GM12878 (cell line): ENCODE data around the gene IL18R1. TPM values are rescaled to one million over a fixed set of nuclear protein-coding genes. Genes with fewer than 3 reads are reported as not detected.

Experiments used
- ATAC-seq: fragments of 200-7000 bp; cut with Tn5 transposase; 3 replicates; pipeline ENCODE4 v1.9.1; 2020; ENCODE audit warnings: mild to moderate bottlenecking, moderate library complexity
- BruUV-seq: library from RNA; stranded (reverse); fragments of 400-500 nt; replicated peaks from 2 replicates; lab custom pipeline; 2021; lab: Mats Ljungman, UMichigan
- CTCF ChIA-PET: fragments of 300-600 bp; sonication (Branson Sonifier 250); formaldehyde crosslinking; extraction: SDS; loops from one replicate; lab custom pipeline; 2021; ENCODE audit warnings: inconsistent platforms; lab: Yijun Ruan, JAX
- POLR2A ChIA-PET: fragments of 350-600 bp; formaldehyde crosslinking; extraction: SDS; loops from one replicate; lab custom pipeline; 2021; ENCODE audit warnings: inconsistent platforms; lab: Charles Lee
- RAD21 ChIA-PET: fragments of 300-600 bp; sonication (Branson Sonifier 250); formaldehyde crosslinking; loops from one replicate; lab custom pipeline; 2023; ENCODE audit warnings: antibody characterized with exemption; ENCODE audit not compliant: unreplicated experiment; lab: Charles Lee
- SMC1A ChIA-PET: fragments of 300-600 bp; sonication (Branson Sonifier 250); formaldehyde crosslinking; loops from one replicate; lab custom pipeline; 2023; ENCODE audit not compliant: unreplicated experiment, uncharacterized antibody; lab: Charles Lee
- DNase-seq: peaks from one replicate; pipeline ENCODE4 v3.0.0-alpha.2; 2011; ENCODE audit warnings: low read depth, low spot score
- FAIRE-seq: peaks from 3 replicates; lab custom pipeline; 2011; peaks lifted over from hg19 to GRCh38; lab: Jason Lieb, UNC
- H2AFZ ChIP-seq: 2 replicates; pipeline ENCODE4 v1.6.0; 2011; ENCODE audit warnings: low read depth, low read length, control low read depth; ENCODE audit not compliant: control insufficient read depth
- H3K27ac ChIP-seq: 2 replicates; pipeline ENCODE4 v1.5.1; 2011; ENCODE audit warnings: control low read depth; ENCODE audit not compliant: control insufficient read depth, insufficient read depth
- H3K27me3 ChIP-seq, 2 experiments: replicated peaks in 1 of 2; 2 replicates each; pipeline versions ENCODE4 v1.6.0 to v1.6.1; 2011; ENCODE audit warnings: low read length in 1 of 2; ENCODE audit not compliant: control insufficient read depth in 2 of 2, insufficient read depth in 2 of 2
- H3K36me3 ChIP-seq, 2 experiments: 2 replicates each; pipeline ENCODE4 v1.5.1; 2011; ENCODE audit warnings: low read length in 1 of 2; ENCODE audit not compliant: control insufficient read depth in 2 of 2, insufficient read depth in 2 of 2
- H3K4me1 ChIP-seq: 2 replicates; pipeline ENCODE4 v1.6.1; 2011; ENCODE audit warnings: mild to moderate bottlenecking, low read length, moderate library complexity, mixed read lengths; ENCODE audit not compliant: control insufficient read depth, insufficient read depth
- H3K4me2 ChIP-seq: 2 replicates; pipeline ENCODE4 v1.6.0; 2011; ENCODE audit warnings: control low read depth; ENCODE audit not compliant: control insufficient read depth, insufficient read depth
- H3K4me3 ChIP-seq: fragments of 200-600 bp; sonication (generic); 2 replicates; pipeline ENCODE4 v1.5.1; 2016
- H3K79me2 ChIP-seq: 2 replicates; pipeline ENCODE4 v1.6.0; 2011; ENCODE audit warnings: low read length; ENCODE audit not compliant: control insufficient read depth, insufficient read depth
- H3K9ac ChIP-seq: 2 replicates; pipeline ENCODE4 v1.8.0; 2011; ENCODE audit warnings: low read length, control low read depth, mixed read lengths; ENCODE audit not compliant: control insufficient read depth, insufficient read depth
- H3K9me3 ChIP-seq: replicated peaks from 3 replicates; pipeline ENCODE4 v1.5.1; 2011; ENCODE audit warnings: mild to moderate bottlenecking, low read length; ENCODE audit not compliant: control insufficient read depth, insufficient read depth
- H4K20me1 ChIP-seq: 2 replicates; pipeline ENCODE4 v1.6.0; 2011; ENCODE audit not compliant: control insufficient read depth, insufficient read depth
- GABPA ChIP-seq: IDR thresholded peaks from 2 replicates; pipeline ENCODE4 v1.6.1; 2014; ENCODE audit warnings: antibody characterized with exemption, low read depth, mild to moderate bottlenecking, inconsistent platforms
- ZNF207 ChIP-seq: fragments of 450-650 bp; IDR thresholded peaks from 2 replicates; pipeline ENCODE4 v1.6.1; 2014; ENCODE audit warnings: antibody characterized with exemption, mild to moderate bottlenecking, borderline replicate concordance
- WGBS: methylation state at CpG from one replicate; pipeline ENCODE4 v1.1.6; 2016; ENCODE audit warnings: low lambda C conversion rate; ENCODE audit not compliant: insufficient replicate concordance, insufficient coverage; ENCODE audit errors: missing lambda C conversion rate; 5-methylcytosine and 5-hydroxymethylcytosine counted together
- in situ Hi-C: fragments of 300-500 bp; cut with MboI; formaldehyde crosslinking; loops from 9 replicates; pipeline ENCODE4 v1.14.3; 2018; ENCODE audit warnings: mixed read lengths
- intact Hi-C: fragments of 100-400 bp; cut with micrococcal nuclease; formaldehyde crosslinking; loops from one replicate; pipeline ENCODE4 v1.14.2; 2022; ENCODE audit not compliant: unreplicated experiment
- polyA plus RNA-seq, 11 experiments: library from polyadenylated mRNA; depleted of rRNA in 4 of 11; unstranded in 6 of 11; stranded (reverse) in 5 of 11; fragments of >200 nt; fragmentation: Nextera tagmentation in 4 of 11; fragmentation: Illumina TruSeq in 1 of 11; extraction: Ambion mirVana in 4 of 11; extraction: Trizol in 1 of 11; gene quantifications; 1 replicate in 1 of 11; 2 replicates in 10 of 11; pipeline versions ENCODE4 v1.2.1 to v1.2.3, GENCODE V29; 2011 to 2016; ENCODE audit warnings: inconsistent platforms in 2 of 11, missing spikeins in 2 of 11, low read depth in 1 of 11
- total RNA-seq, 4 experiments: library from RNA; depleted of rRNA in 3 of 4; stranded (reverse); fragments of >200 nt in 3 of 4; fragmentation: Illumina TruSeq in 1 of 4; extraction: Trizol in 1 of 4; gene quantifications; 2 replicates each; pipeline versions ENCODE4 v1.2.1 to v1.2.3, GENCODE V29; 2013 to 2021
- TF ChIP-seq, protein P1 (sequence below): fragments of 450-650 bp; IDR thresholded peaks from 2 replicates; pipeline ENCODE4 v1.6.1; 2016; ENCODE audit warnings: mild to moderate bottlenecking

IL18R1 gene
- total and polyA plus RNA-seq, 10 of the 15 experiments (the other 5 are each of a cell fraction or from before 2014, with no cell fraction given) = 3.5 to 15.5 (median 11.1) TPM

- TF ChIP-seq, protein P1, sequence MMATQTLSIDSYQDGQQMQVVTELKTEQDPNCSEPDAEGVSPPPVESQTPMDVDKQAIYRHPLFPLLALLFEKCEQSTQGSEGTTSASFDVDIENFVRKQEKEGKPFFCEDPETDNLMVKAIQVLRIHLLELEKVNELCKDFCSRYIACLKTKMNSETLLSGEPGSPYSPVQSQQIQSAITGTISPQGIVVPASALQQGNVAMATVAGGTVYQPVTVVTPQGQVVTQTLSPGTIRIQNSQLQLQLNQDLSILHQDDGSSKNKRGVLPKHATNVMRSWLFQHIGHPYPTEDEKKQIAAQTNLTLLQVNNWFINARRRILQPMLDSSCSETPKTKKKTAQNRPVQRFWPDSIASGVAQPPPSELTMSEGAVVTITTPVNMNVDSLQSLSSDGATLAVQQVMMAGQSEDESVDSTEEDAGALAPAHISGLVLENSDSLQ = no peak
- no peak for TF ChIP-seq ZNF207
These were observed 70.0 kb downstream of the IL18R1 start (continued) for GRCh38 chr2:102425441-102426132.

DNA sequence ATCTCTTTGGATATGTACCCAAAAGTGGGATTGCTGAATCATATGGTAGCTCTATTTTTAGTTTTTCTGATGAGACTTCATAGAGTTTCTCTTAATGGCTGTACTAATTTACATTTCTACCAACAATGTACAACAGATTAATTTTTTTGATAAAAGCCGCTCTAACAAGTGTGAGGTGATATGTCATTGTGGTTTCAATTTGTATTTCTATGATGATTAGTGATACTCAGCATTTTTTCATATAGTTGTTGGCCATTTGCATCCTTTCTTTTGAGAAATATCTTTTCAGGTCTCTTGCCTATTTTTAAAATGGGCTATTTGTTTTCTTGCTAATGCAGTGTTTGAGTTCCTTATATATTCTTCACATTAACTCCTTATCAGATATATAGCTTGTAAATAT lies 71.7 kb downstream of the IL18R1 start:
- H3K4me2 ChIP-seq = no peak overlapping the region
- H3K9me3 ChIP-seq = no peaks in the 10 kb centered on the region; the same call in 1 of the 3 replicates
- no peaks in the 10 kb centered on the region for H3K27me3 ChIP-seq
- no peak overlapping the region for H3K27ac ChIP-seq
- SMC1A ChIA-PET = interaction anchor here (0.9 to 4.7 kb wide), 3 partner anchors 8 to 15 kb away, joined by 3 to 19 read pairs (median 4); no protein-coding TSS in a partner anchor
- TF ChIP-seq GABPA = no peak
- TF ChIP-seq, all 136 proteins: peak for 0
- no peak for FAIRE-seq
- ChIA-PET RAD21 (interaction anchor here (0.7 to 1.4 kb wide), 2 partner anchors 187 to 344 kb away, joined by 4 to 5 read pairs; no protein-coding TSS in a partner anchor), CTCF (interaction anchor here (0.6 to 4.0 kb wide), 7 partner anchors 14 to 391 kb away, joined by 3 to 20 read pairs (median 5); no protein-coding TSS in a partner anchor), POLR2A (no interaction called here)
- no peaks in the 10 kb centered on the region for H3K36me3 ChIP-seq
- H3K4me3 ChIP-seq = no peak overlapping the region
- H3K9ac ChIP-seq = no peak overlapping the region
- DNase-seq = no peak
- in situ Hi-C loops = no loop called here
- ATAC-seq = no peak
- no peaks in the 10 kb centered on the region for H3K79me2 ChIP-seq
- H3K4me1 ChIP-seq = peaks cover 32% of the 10 kb centered on the region
- H4K20me1 ChIP-seq = no peaks in the 10 kb centered on the region
- intact Hi-C loops = no loop called here
- no peak overlapping the region for H2AFZ ChIP-seq
- BruUV-seq = no TSS peak
- WGBS = 42% methylated on average over 1 of the region's 1 CpG
